Embryonic facial prominence (tissue), 1 donor: ENCODE data around the gene KNDC1.
"Not testable (repeated sequence)": the region's sequence is repeated elsewhere in the genome, so short reads cannot be mapped to it uniquely, and the experiment has no call there.

Experiments
- DNase-seq: peaks from one replicate; pipeline ENCODE4 v3.0.0-alpha.2; 2016; ENCODE audit errors: extremely low spot score

KNDC1 gene

GRCh38 chr10:133124357-133125211 is 35.4 kb upstream of the KNDC1 start:
- DNase-seq: no peak

- no peak for DNase-seq
Measured at GRCh38 chr10:133125901-133126300, 34.1 kb upstream of the KNDC1 start.

- no peak for DNase-seq
Measured at GRCh38 chr10:133126431-133127290, 33.4 kb upstream of the KNDC1 start.

GRCh38 chr10:133127291-133128125 is 32.5 kb upstream of the KNDC1 start:
- DNase-seq: no peak

- DNase-seq: no peak
Measured at GRCh38 chr10:133128126-133129070, 31.6 kb upstream of the KNDC1 start.

- DNase-seq: no peak
Measured at GRCh38 chr10:133129071-133129858, 30.8 kb upstream of the KNDC1 start.

- DNase-seq: no peak
Measured at GRCh38 chr10:133129859-133130495, 30.0 kb upstream of the KNDC1 start.

- no peak for DNase-seq
Measured at GRCh38 chr10:133130602-133131001, 29.4 kb upstream of the KNDC1 start.

GRCh38 chr10:133131053-133131452 is 29.0 kb upstream of the KNDC1 start:
- no peak for DNase-seq

- DNase-seq: no peak
Measured at GRCh38 chr10:133131734-133132472, 28.1 kb upstream of the KNDC1 start.

GRCh38 chr10:133132473-133133291 is 27.3 kb upstream of the KNDC1 start:
- no peak for DNase-seq

GRCh38 chr10:133133471-133134231 is 26.4 kb upstream of the KNDC1 start:
- DNase-seq: no peak

GRCh38 chr10:133134411-133135115 is 25.5 kb upstream of the KNDC1 start:
- DNase-seq: no peak

- no peak for DNase-seq
Measured at GRCh38 chr10:133135116-133135465, 24.9 kb upstream of the KNDC1 start.

GRCh38 chr10:133137486-133138145 is 22.4 kb upstream of the KNDC1 start:
- not testable (repeated sequence) for DNase-seq

GRCh38 chr10:133139551-133140065 is 20.4 kb upstream of the KNDC1 start:
- no peak for DNase-seq
